ACC112 (cell line): ENCODE measurements around the gene SOWAHD.

ENCODE experiments used
- H2AFZ ChIP-seq: fragments of 200-600 bp; sonication (generic); one replicate; pipeline ENCODE4 v1.6.0; 2017; ENCODE audit warnings: antibody characterized with exemption, low read length; ENCODE audit not compliant: unreplicated experiment
- H3K27ac ChIP-seq: fragments of 200-600 bp; sonication (generic); 2 replicates; pipeline ENCODE4 v1.5.1; 2014; ENCODE audit warnings: low read depth, mild to moderate bottlenecking, antibody characterized with exemption, low read length, moderate library complexity
- H3K27me3 ChIP-seq: fragments of 200-600 bp; sonication (generic); 2 replicates; pipeline ENCODE4 v1.6.1; 2014; ENCODE audit warnings: mild to moderate bottlenecking, antibody characterized with exemption, low read length, moderate library complexity, mixed read lengths; ENCODE audit not compliant: insufficient read depth
- H3K36me3 ChIP-seq: fragments of 200-600 bp; sonication (generic); 2 replicates; pipeline ENCODE4 v1.6.1; 2016; ENCODE audit warnings: mild to moderate bottlenecking, antibody characterized with exemption, low read length, moderate library complexity, mixed read lengths; ENCODE audit not compliant: insufficient read depth
- H3K4me1 ChIP-seq: fragments of 200-600 bp; sonication (generic); one replicate; pipeline ENCODE4 v1.6.1; 2016; ENCODE audit warnings: low read length, mixed read lengths; ENCODE audit not compliant: insufficient read depth, unreplicated experiment, control insufficient read depth
- H3K4me3 ChIP-seq: fragments of 200-600 bp; sonication (generic); 2 replicates; pipeline ENCODE4 v1.5.1; 2014; ENCODE audit warnings: mild to moderate bottlenecking, low read depth, low read length
- H3K79me2 ChIP-seq: fragments of 200-600 bp; sonication (generic); one replicate; pipeline ENCODE4 v1.6.0; 2016; ENCODE audit warnings: low read length; ENCODE audit not compliant: control insufficient read depth, unreplicated experiment, insufficient read depth

The SOWAHD gene, protein sequence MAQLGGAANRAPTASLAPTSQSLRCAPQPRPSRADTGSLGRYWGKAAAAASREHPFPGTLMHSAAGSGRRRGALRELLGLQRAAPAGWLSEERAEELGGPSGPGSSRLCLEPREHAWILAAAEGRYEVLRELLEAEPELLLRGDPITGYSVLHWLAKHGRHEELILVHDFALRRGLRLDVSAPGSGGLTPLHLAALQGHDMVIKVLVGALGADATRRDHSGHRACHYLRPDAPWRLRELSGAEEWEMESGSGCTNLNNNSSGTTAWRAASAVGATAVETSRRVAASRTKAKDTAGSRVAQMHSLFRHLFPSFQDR

GRCh38 chrX:119757979-119758730, at the start of gene SOWAHD:
Gene SOWAHD (plus strand): TSS chrX:119758588. CDS start chrX:119758668, 80 bp downstream.
- Histone ChIP-seq H2AFZ (no peak within 1 kb of the TSS), H3K36me3 (no peaks in the 10 kb centered on the region), H3K4me1 (no peaks in the 10 kb centered on the region), H3K4me3 (peak within 1 kb of the TSS; percentile 70), H3K27me3 (peaks cover 9% of the 10 kb centered on the region; the same call in 1 of the 2 replicates), H3K79me2 (no peaks in the 10 kb centered on the region), H3K27ac (no peak within 1 kb of the TSS)

- Histone ChIP-seq H3K79me2 (no peaks in the 10 kb centered on the region), H3K27me3 (no peaks in the 10 kb centered on the region), H3K4me1 (no peaks in the 10 kb centered on the region)
These were observed 49.5 kb upstream of the SOWAHD start for GRCh38 chrX:119708936-119709335.

GRCh38 chrX:119709630-119710029, 48.8 kb upstream of the SOWAHD start:
- H3K79me2 ChIP-seq, result no peaks in the 10 kb centered on the region
- no peak overlapping the region for H3K27ac ChIP-seq
- H3K36me3 ChIP-seq, result no peaks in the 10 kb centered on the region
- H3K4me3 ChIP-seq, result no peak overlapping the region
- H3K27me3 ChIP-seq, result no peaks in the 10 kb centered on the region
- H2AFZ ChIP-seq, result no peak overlapping the region
- no peaks in the 10 kb centered on the region for H3K4me1 ChIP-seq

More at GRCh38 chrX:119708936-119709335, 49.5 kb upstream of the SOWAHD start:
- Histone ChIP-seq H3K36me3 (no peaks in the 10 kb centered on the region), H2AFZ (no peak overlapping the region), H3K27ac (no peak overlapping the region), H3K4me3 (no peak overlapping the region)

DNA sequence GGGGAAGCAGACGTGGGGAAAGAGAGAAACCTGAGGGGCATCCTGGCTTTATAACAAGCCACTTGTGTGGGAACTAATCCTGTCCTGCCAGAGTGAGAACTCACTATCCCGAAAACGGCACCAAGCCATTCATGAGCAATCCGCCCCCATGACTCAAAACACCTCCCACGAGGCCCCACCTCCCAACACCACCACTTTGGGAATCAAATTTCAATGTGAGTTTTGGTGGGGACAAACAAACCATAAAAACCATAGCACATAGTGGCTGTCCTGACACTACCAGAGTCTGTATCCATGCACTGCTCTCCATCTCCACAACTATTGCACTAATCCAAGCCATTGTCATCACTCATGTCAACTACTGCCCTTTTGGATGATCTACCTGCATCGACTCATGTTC, 36.9 kb upstream of the SOWAHD start:
- H3K79me2 ChIP-seq, result no peaks in the 10 kb centered on the region
- no peaks in the 10 kb centered on the region for H3K4me1 ChIP-seq
- H3K36me3 ChIP-seq, result no peaks in the 10 kb centered on the region
- H3K4me3 ChIP-seq, result no peak overlapping the region
- H2AFZ ChIP-seq, result no peak overlapping the region
- no peak overlapping the region for H3K27ac ChIP-seq
- no peaks in the 10 kb centered on the region for H3K27me3 ChIP-seq

- no peak overlapping the region for H3K4me3 ChIP-seq
- no peak overlapping the region for H2AFZ ChIP-seq
- no peaks in the 10 kb centered on the region for H3K4me1 ChIP-seq
- H3K27ac ChIP-seq, result no peak overlapping the region
- no peaks in the 10 kb centered on the region for H3K27me3 ChIP-seq
- no peaks in the 10 kb centered on the region for H3K79me2 ChIP-seq
- no peaks in the 10 kb centered on the region for H3K36me3 ChIP-seq
These were observed 36.5 kb upstream of the SOWAHD start for GRCh38 chrX:119721926-119722325.

DNA sequence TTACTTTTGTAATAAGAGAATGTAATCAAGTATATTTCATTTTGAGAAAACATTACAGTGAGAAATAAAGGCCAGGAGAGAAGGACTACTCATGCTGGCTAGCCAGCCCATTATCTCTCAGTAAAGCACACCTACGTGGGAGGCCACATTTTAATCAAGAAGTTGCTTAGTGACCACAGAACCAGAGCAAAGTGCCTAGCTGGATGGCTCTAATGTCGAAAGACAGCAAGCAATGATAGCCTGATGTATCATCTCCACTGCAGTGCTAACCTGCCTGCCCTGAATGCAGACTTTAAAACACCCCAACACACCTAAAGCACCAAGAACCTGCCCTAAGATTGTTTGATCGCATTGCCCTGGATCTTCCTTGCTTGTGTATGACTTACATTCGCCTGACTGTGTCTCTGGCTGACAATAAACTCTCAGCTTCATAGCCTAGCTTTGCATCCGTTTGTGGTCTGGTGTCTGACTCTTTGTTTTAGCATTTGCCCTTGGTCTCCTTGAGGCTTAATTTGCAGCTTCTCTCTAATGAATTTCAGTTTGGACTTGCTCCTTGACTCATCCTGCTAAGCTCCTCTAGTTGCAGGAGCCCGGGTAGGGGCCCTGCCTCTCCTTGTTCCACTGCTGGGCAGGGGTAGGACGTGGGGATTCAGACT, 31.4 kb upstream of the SOWAHD start:
- H3K36me3 ChIP-seq, result no peaks in the 10 kb centered on the region
- H3K4me1 ChIP-seq, result no peaks in the 10 kb centered on the region
- H3K79me2 ChIP-seq, result no peaks in the 10 kb centered on the region
- H2AFZ ChIP-seq, result no peak overlapping the region
- H3K4me3 ChIP-seq, result no peak overlapping the region
- no peaks in the 10 kb centered on the region for H3K27me3 ChIP-seq
- H3K27ac ChIP-seq, result no peak overlapping the region

DNA sequence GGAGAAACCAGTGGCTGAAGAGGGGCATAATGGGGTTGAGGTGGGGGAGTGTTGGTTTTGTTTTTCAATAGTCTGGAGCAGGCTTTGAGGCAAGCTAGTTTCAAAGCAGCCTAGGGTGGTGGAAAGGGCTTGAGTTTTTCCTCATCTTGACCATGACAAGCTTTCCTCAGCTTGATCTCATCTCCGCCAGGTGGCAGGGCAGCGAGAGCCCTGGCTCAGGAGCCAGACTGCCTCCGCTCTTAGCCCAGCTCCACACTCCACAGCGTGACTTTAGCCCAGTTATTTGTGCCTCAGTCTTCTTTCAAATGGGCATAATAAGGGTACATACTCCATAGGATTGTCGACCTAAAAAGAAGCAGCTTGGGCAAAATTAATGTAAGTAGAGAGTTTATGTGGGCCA, 29.9 kb upstream of the SOWAHD start:
- Histone ChIP-seq H3K4me3 (no peak overlapping the region), H2AFZ (no peak overlapping the region), H3K27ac (no peak overlapping the region), H3K36me3 (no peaks in the 10 kb centered on the region), H3K4me1 (no peaks in the 10 kb centered on the region), H3K79me2 (no peaks in the 10 kb centered on the region), H3K27me3 (no peaks in the 10 kb centered on the region)

DNA sequence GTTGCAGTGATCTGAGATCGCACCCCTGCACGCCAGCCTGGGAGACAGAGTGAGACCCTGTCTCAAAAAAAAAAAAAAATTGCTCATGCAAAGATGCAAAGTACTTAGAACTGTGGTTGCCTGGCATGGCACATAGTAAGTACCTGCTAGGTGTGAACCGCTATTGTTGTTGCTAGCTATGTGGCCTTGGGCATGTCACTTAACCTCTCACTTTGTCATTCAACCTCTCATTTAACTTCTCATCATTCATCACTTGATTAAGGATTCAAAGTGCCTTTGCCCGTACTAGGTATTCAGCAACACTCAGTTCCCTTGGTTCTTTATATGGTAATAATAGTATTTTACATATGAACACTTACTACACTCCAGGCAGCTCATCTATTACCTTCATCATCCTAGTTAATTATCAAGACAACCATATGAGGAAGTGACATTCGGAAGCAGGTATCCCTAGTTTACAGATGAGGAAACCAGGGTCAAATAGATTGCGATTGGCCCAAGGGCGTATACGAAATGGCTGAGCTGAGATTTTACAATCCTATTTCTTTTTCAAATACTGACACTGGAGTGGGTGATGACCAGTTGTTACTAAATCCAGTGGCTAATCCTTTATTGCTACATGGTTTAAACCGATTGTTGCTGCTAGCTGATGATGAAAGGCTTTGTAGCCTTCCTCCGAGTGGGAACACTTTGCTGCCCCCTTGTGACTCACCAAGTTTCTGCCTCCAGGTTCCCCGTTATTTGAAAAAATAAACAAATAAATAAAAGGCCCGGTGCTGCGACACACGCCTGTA, 28.8 kb upstream of the SOWAHD start:
- no peak overlapping the region for H2AFZ ChIP-seq
- H3K27me3 ChIP-seq, result no peaks in the 10 kb centered on the region
- H3K4me1 ChIP-seq, result no peaks in the 10 kb centered on the region

GRCh38 chrX:119734897-119735339, 23.5 kb upstream of the SOWAHD start:
- H3K4me3 ChIP-seq, result no peak overlapping the region
- H3K27ac ChIP-seq, result no peak overlapping the region
- no peaks in the 10 kb centered on the region for H3K4me1 ChIP-seq
- no peaks in the 10 kb centered on the region for H3K79me2 ChIP-seq
- no peaks in the 10 kb centered on the region for H3K36me3 ChIP-seq
- H3K27me3 ChIP-seq, result no peaks in the 10 kb centered on the region
- H2AFZ ChIP-seq, result no peak overlapping the region

More for the DNA sequence above, 28.8 kb upstream of the SOWAHD start:
- Histone ChIP-seq H3K79me2 (no peaks in the 10 kb centered on the region), H3K4me3 (no peak overlapping the region), H3K27ac (no peak overlapping the region), H3K36me3 (no peaks in the 10 kb centered on the region)

GRCh38 chrX:119735467-119735866, 22.9 kb upstream of the SOWAHD start:
- H3K36me3 ChIP-seq, result no peaks in the 10 kb centered on the region
- H3K79me2 ChIP-seq, result no peaks in the 10 kb centered on the region
- H3K4me1 ChIP-seq, result no peaks in the 10 kb centered on the region
- H3K4me3 ChIP-seq, result no peak overlapping the region
- no peak overlapping the region for H3K27ac ChIP-seq
- no peak overlapping the region for H2AFZ ChIP-seq
- H3K27me3 ChIP-seq, result no peaks in the 10 kb centered on the region
